ENCODE results near the gene PPM1J. TPM values are rescaled to one million over a fixed set of nuclear protein-coding genes. Genes with fewer than 3 reads are reported as not detected.

Gene PPM1J
- total RNA-seq (under 1 TPM; 0.20 to 0.42 TPM), total RNA-seq (0.58 to 0.83 reads per million in 2 donors)

- peak; percentile 87 for ATAC-seq
- peaks cover 17% of the 10 kb centered on the region for H3K4me1 Mint-ChIP-seq
Measured at GRCh38 chr1:112715264-112716053, at the start of gene PPM1J. Gene PPM1J, minus strand, starts transcription at chr1:112715332. Its CDS starts 31 bp downstream, at chr1:112715301.

GRCh38 chr1:112762541-112763500, 47.7 kb upstream of the PPM1J start:
- Mint-ChIP-seq H3K27me3 (peaks cover 17% of the 10 kb centered on the region), H3K36me3 (ENCODE audit: low read depth) (peaks cover 3% of the 10 kb centered on the region), H3K4me3 (no peak overlapping the region), H3K4me1 (peaks cover 7% of the 10 kb centered on the region), H3K27ac (no peak overlapping the region)
- no peak for DNase-seq
- no peak for ATAC-seq
- H3K9me3 ChIP-seq (ENCODE audit: control insufficient read depth, low read length, poor library complexity, severe bottlenecking), result no peaks in the 10 kb centered on the region

More at GRCh38 chr1:112715264-112716053, at the start of gene PPM1J:
- H3K36me3 Mint-ChIP-seq (ENCODE audit: low read depth), result no peaks in the 10 kb centered on the region
- H3K9me3 ChIP-seq (ENCODE audit: control insufficient read depth, low read length, poor library complexity, severe bottlenecking), result no peaks in the 10 kb centered on the region
- H3K27ac Mint-ChIP-seq, result peak within 1 kb of the TSS; percentile 72
- peak; percentile 92 to 97 (median 96) for DNase-seq
- H3K4me3 Mint-ChIP-seq, result peak within 1 kb of the TSS; percentile 96
- peaks cover 15% of the 10 kb centered on the region for H3K27me3 Mint-ChIP-seq

GRCh38 chr1:112761714-112762480, 46.8 kb upstream of the PPM1J start:
- DNase-seq, result no peak
- Mint-ChIP-seq H3K36me3 (ENCODE audit: low read depth) (peaks cover 3% of the 10 kb centered on the region), H3K27ac (no peak overlapping the region)

GRCh38 chr1:112759228-112759627, 44.1 kb upstream of the PPM1J start:
- peaks cover 5% of the 10 kb centered on the region for H3K36me3 Mint-ChIP-seq (ENCODE audit: low read depth)
- H3K4me1 Mint-ChIP-seq, result peaks cover 7% of the 10 kb centered on the region
- H3K27me3 Mint-ChIP-seq, result peaks cover 35% of the 10 kb centered on the region
- no peak for ATAC-seq
- no peak overlapping the region for H3K4me3 Mint-ChIP-seq
- no peak overlapping the region for H3K27ac Mint-ChIP-seq
- peaks cover 2% of the 10 kb centered on the region for H3K9me3 ChIP-seq (ENCODE audit: control insufficient read depth, low read length, poor library complexity, severe bottlenecking)
- no peak for DNase-seq

More at GRCh38 chr1:112761714-112762480, 46.8 kb upstream of the PPM1J start:
- Mint-ChIP-seq H3K4me3 (no peak overlapping the region), H3K27me3 (peaks cover 26% of the 10 kb centered on the region), H3K4me1 (peaks cover 7% of the 10 kb centered on the region)
- no peak for ATAC-seq
- no peaks in the 10 kb centered on the region for H3K9me3 ChIP-seq (ENCODE audit: control insufficient read depth, low read length, poor library complexity, severe bottlenecking)

GRCh38 chr1:112754116-112754628, 39.0 kb upstream of the PPM1J start:
- Mint-ChIP-seq H3K4me1 (no peaks in the 10 kb centered on the region), H3K27me3 (peaks cover 30% of the 10 kb centered on the region), H3K27ac (no peak overlapping the region), H3K36me3 (ENCODE audit: low read depth) (peaks cover 6% of the 10 kb centered on the region), H3K4me3 (no peak overlapping the region)
- DNase-seq (no peak), ATAC-seq (no peak)
- H3K9me3 ChIP-seq (ENCODE audit: control insufficient read depth, low read length, poor library complexity, severe bottlenecking), result peaks cover 2% of the 10 kb centered on the region

- Mint-ChIP-seq H3K27me3 (peaks cover 46% of the 10 kb centered on the region), H3K4me3 (no peak overlapping the region), H3K4me1 (peaks cover 8% of the 10 kb centered on the region), H3K27ac (no peak overlapping the region), H3K36me3 (ENCODE audit: low read depth) (peaks cover 2% of the 10 kb centered on the region)
- ATAC-seq (no peak), DNase-seq (no peak)
- no peaks in the 10 kb centered on the region for H3K9me3 ChIP-seq (ENCODE audit: control insufficient read depth, low read length, poor library complexity, severe bottlenecking)
Measured at GRCh38 chr1:112748396-112748795, 33.3 kb upstream of the PPM1J start.

GRCh38 chr1:112744009-112744578, 29.0 kb upstream of the PPM1J start:
- ATAC-seq (no peak), DNase-seq (no peak)

GRCh38 chr1:112743174-112744008, 28.3 kb upstream of the PPM1J start:
- DNase-seq (no peak), ATAC-seq (no peak)
- Mint-ChIP-seq H3K27me3 (peaks cover 81% of the 10 kb centered on the region), H3K27ac (no peak overlapping the region), H3K4me1 (peaks cover 8% of the 10 kb centered on the region), H3K4me3 (peak overlapping the region; percentile 57), H3K36me3 (ENCODE audit: low read depth) (no peaks in the 10 kb centered on the region)
- H3K9me3 ChIP-seq (ENCODE audit: control insufficient read depth, low read length, poor library complexity, severe bottlenecking), result no peaks in the 10 kb centered on the region

More at GRCh38 chr1:112744009-112744578, 29.0 kb upstream of the PPM1J start:
- Mint-ChIP-seq H3K4me3 (peak overlapping the region; percentile 71), H3K4me1 (peaks cover 8% of the 10 kb centered on the region), H3K27ac (no peak overlapping the region), H3K36me3 (ENCODE audit: low read depth) (no peaks in the 10 kb centered on the region), H3K27me3 (peaks cover 75% of the 10 kb centered on the region)
- no peaks in the 10 kb centered on the region for H3K9me3 ChIP-seq (ENCODE audit: control insufficient read depth, low read length, poor library complexity, severe bottlenecking)

- H3K9me3 ChIP-seq (ENCODE audit: control insufficient read depth, low read length, poor library complexity, severe bottlenecking), result no peaks in the 10 kb centered on the region
- Mint-ChIP-seq H3K27ac (no peak overlapping the region), H3K4me1 (no peaks in the 10 kb centered on the region), H3K36me3 (ENCODE audit: low read depth) (no peaks in the 10 kb centered on the region), H3K27me3 (peaks cover 67% of the 10 kb centered on the region), H3K4me3 (no peak overlapping the region)
- ATAC-seq (no peak), DNase-seq (no peak)
Measured at GRCh38 chr1:112737573-112737972, 22.4 kb upstream of the PPM1J start.

- H3K4me3 Mint-ChIP-seq, result no peak overlapping the region
- H3K4me1 Mint-ChIP-seq, result no peaks in the 10 kb centered on the region
- H3K27me3 Mint-ChIP-seq, result peaks cover 54% of the 10 kb centered on the region
- H3K36me3 Mint-ChIP-seq (ENCODE audit: low read depth), result peaks cover 3% of the 10 kb centered on the region
- DNase-seq (no peak), ATAC-seq (no peak)
- H3K27ac Mint-ChIP-seq, result no peak overlapping the region
- H3K9me3 ChIP-seq (ENCODE audit: control insufficient read depth, low read length, poor library complexity, severe bottlenecking), result no peaks in the 10 kb centered on the region
Measured at GRCh38 chr1:112735752-112736151, 20.6 kb upstream of the PPM1J start.

- no peaks in the 10 kb centered on the region for H3K4me1 Mint-ChIP-seq
- H3K9me3 ChIP-seq (ENCODE audit: control insufficient read depth, low read length, poor library complexity, severe bottlenecking), result no peaks in the 10 kb centered on the region
- H3K27ac Mint-ChIP-seq, result no peak overlapping the region
Measured at GRCh38 chr1:112731451-112731850, 16.3 kb upstream of the PPM1J start.

More at GRCh38 chr1:112731451-112731850, 16.3 kb upstream of the PPM1J start:
- no peak for DNase-seq
- ATAC-seq, result no peak
- Mint-ChIP-seq H3K4me3 (no peak overlapping the region), H3K27me3 (peaks cover 21% of the 10 kb centered on the region), H3K36me3 (ENCODE audit: low read depth) (peaks cover 3% of the 10 kb centered on the region)

All from T-helper 17 cell (primary cell).